Endometrium (tissue), 2 donors: ENCODE measurements around the gene PHLPP1.

Experiments used
- FAIRE-seq: peaks from 2 replicates; lab custom pipeline; 2012; peaks lifted over from hg19 to GRCh38; lab: Jason Lieb, UNC
- donor health status: control.
- donor health status: control.

The PHLPP1 gene

GRCh38 chr18:62852851-62853250 is 137.5 kb downstream of the PHLPP1 start:
- FAIRE-seq: no peak

GRCh38 chr18:62856294-62856693 is 141.0 kb downstream of the PHLPP1 start:
- FAIRE-seq: no peak

GRCh38 chr18:62857263-62857976 is 142.1 kb downstream of the PHLPP1 start:
- FAIRE-seq: no peak

GRCh38 chr18:62860062-62860461 is 144.7 kb downstream of the PHLPP1 start:
- no peak for FAIRE-seq

- no peak for FAIRE-seq
Observed at GRCh38 chr18:62862466-62862865, 147.1 kb downstream of the PHLPP1 start.

DNA sequence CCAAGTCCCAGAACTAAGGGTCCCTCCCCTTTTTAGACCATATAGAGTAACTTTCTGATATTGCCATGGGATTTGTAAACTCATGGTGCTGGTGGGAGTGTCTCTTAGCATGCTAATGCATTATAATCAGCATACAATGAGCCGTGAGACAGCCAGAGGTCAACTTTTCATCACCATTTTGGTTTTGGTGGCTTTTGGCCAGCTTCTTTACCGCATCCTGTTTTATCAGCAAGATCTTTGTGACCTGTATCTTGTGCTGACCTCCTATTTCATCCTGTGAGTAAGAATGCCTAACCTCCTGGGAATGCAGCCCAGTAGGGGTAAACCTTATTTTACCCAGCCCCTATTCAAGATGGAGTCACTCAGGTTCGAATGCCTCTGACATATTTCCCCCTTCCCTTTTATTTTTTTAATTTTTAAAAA is 148.2 kb downstream of the PHLPP1 start:
- no peak for FAIRE-seq

DNA sequence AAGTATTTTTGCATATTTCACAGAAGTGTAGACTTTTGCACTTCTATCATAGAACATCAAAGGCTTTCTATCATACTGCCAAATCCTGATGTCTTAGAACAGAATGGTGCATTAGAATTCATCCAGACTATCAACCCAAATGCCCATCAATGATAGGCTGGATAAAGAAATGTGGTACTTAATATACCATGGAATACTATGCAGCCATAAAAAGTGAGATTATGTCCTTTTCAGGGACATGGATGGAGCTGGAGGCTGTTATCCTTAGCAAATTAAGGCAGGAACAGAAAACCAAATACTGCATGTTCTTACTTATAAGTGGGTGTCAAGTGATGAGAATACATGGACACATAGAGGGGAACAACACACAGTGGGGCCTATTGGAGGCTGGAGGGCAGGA is 150.2 kb downstream of the PHLPP1 start:
- FAIRE-seq: no peak

GRCh38 chr18:62867534-62867933 is 152.2 kb downstream of the PHLPP1 start:
- FAIRE-seq: no peak

- FAIRE-seq: no peak
Observed at GRCh38 chr18:62868645-62869044, 153.3 kb downstream of the PHLPP1 start.

- FAIRE-seq: no peak
Observed at GRCh38 chr18:62870643-62871042, 155.3 kb downstream of the PHLPP1 start.

DNA sequence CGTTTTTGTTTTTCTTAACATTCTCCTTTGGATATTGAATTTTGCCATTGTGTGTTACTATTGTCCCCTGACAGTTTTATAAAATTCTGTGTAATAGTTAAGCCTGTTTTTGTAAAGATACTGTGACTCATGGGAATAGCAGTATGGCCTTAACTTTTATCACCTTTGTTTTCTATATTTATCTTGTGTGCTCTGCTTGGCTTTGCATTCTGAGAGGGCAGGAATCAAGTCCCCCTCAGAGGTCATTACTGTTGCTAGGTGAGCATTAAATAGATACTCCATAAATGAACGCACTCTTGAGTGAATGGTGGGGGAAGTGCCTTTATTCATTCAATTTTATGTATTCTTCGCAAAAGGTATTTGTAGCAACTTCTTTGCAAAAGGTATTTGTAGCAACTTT is 160.0 kb downstream of the PHLPP1 start:
- FAIRE-seq: no peak

DNA sequence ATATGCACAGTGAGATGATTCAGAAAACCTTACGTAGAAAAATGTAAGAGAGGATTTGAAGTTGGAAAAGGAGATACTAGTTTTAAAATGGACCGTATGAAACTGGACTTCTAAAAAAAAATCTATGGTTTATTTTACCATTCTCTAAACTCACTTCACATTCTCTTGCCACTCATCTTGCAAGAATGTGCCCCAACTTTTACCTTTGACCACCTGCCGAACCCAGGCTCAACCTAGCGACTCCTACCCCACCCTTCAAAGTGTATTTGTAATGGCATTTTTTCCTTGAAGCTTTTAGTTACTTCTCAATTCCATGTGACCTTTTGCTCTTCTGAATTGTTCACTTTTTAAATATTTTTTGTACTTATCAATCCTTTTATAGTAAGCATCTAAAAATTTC is 160.8 kb downstream of the PHLPP1 start:
- no peak for FAIRE-seq

DNA sequence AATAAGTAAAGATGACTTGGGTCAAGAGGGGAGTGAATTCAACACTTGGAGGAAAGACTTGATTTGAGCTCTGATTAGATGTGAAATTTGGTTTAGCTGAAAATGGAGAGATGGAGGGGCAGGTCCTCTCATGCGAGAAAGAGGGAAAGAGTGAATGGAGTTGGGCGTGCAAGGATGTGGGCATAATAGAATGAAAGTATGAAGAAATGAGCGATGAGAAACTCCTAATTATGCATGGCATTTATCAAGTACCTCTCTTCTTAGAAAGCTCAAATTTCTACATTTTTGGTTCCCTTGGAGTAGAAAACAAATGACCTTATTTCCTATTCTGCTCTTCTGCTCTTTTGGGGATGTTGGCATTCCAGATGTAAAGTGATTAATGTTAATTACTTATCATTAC is 161.5 kb downstream of the PHLPP1 start:
- FAIRE-seq: no peak

- FAIRE-seq: no peak
Observed at GRCh38 chr18:62877411-62878221, 162.3 kb downstream of the PHLPP1 start.

DNA sequence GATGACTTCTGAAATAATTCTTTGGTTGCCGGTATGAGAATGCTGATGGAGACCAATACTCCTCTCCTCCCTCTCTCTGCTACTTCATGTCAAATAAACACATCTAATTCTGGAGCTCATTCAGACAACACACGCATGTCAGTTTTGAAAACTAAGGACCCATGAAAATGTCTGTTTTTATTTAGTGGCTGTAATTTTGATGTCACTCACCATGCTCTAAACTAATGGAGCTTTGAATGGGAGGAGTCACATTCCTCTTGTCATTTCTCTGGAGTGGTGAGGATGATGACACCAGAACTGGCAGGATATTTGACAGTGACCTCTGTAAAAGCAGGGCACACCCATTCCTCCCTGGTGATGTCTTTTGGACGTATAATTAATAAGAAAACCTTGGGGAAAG is 163.0 kb downstream of the PHLPP1 start:
- FAIRE-seq: no peak

GRCh38 chr18:62880034-62880433 is 164.7 kb downstream of the PHLPP1 start:
- FAIRE-seq: no peak

DNA sequence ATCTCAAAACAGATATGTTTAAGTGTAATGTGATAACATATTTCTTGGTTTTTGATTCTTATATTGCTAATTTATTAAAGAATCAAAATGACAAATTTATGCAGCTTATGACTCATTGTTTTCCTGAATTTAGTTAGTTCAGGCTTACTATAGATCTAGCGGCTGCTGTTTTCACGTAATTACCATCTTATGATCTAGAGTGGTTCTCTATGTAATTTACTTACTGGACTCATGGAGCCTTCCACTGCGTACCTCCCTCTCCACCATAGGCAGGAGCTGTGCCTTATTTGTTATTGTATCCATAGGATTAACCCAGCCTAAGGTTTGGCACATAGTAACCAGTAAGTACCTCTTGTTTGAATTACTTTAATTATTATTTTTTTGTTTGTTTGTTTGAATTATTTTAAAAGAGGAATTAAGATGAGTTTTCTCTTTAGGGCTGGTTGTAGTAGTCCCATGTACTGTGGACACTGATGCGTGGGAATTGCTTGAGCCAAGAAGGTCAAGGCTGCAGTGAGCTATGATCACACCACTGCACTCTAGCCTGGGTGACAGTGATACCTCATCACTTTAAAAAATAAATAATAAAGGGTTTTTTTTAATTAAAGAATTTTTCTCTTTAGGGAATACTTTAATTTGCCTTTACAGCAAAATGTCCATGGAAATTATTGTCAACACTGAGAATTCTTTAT is 165.5 kb downstream of the PHLPP1 start:
- FAIRE-seq: no peak

DNA sequence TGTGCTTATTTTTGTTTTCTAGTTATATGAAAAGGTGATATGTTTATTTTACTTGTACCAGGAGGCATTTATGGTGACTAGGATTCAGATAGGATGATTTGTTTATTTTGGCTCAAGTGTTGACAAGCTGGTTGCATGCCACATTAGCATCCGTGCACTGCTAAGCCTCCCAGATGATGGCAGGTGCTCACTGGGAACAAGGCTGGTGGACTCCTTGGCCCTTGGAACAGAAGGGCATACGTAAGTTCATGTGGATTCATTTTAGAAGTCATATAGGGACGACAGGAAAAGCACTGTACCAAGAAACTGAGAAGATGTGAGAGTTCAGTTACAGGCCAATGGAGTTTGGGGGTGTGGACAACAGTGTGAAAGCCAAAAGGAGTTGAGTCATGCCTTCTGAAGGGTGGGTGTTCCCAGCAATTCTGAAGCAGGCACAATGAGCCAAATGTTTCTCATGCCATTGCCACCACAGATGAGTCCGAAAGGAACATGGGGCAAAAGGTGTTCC is 166.2 kb downstream of the PHLPP1 start:
- FAIRE-seq: no peak

DNA sequence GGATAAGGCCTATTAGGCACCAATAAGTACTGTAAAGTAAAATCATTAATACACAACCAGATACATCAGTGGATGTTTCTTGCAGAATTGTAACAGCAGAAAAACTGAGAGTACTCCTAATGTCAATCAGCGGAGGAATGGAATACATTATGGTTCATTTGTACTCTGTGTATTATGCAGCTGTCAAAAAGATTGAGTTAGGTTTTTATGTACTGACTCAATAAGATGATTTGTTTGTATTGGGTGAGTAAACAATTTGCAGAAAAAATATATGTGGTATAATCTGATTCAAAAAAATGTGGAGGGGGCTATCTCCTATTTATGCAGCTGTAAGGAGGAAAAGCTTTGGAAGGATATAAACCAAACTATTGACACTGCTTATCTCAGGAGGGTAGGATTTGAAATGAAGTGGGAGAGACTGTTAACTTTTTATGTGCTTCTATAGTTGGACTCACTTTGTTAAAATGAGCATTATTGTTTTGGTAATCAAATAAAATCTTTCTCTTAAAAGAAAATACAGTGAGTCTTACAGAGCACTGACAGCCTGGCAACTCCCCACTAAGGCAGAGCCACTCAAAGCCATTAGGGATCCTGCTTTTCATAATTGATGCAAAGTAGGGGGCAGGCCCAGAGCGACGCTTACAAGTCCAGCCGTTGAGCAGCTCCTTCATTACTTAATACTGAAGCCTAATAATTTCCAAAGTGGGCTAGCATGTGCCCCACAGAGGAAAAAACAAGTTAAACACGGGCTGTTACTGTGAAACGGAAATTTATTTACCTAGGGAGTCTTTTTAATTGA is 168.8 kb downstream of the PHLPP1 start:
- FAIRE-seq: no peak

GRCh38 chr18:62885804-62886203 is 170.5 kb downstream of the PHLPP1 start:
- FAIRE-seq: no peak

DNA sequence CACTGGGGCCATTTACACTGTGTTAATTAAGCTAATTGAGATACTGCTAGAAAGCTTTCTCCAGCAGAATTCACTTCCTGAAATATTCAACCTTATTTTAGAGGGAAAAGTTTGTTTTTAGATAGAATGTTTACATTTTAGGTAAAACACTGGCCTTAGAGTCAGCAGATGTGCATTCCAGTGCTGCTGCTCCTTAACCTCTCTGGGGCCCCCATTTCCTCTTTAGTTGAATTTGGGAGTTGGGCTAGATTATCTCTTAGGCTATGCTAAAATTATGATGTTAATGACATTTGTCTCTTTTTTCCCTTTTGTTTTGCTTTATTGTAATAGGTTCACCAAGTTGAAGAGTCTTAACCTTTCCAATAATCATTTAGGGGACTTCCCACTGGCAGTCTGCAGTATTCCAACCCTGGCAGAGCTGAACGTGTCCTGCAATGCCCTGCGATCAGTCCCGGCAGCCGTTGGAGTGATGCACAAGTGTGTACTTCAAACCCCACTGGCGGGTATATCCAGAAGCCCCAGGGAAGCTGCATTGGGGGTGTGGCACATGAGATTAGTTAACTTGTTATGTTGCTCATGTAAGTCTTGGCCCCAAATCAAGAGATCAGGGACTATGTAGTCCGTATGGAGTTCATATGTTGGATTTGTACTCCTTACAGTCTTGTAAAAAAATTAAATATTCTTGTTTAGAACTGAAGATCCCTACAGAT is 179.5 kb downstream of the PHLPP1 start:
- no peak for FAIRE-seq
